Thymus (tissue), 11 donors: ENCODE data around the gene PCNT. TPM values are rescaled to one million over a fixed set of nuclear protein-coding genes. Genes with fewer than 3 reads are reported as not detected.
"Not testable (repeated sequence)": the region's sequence is repeated elsewhere in the genome, so short reads cannot be mapped to it uniquely, and the experiment has no call there.

Experiments
- DNase-seq, 9 donors: peaks; one replicate each; pipeline ENCODE4 v3.0.0-alpha.2; 2013; ENCODE audit warnings: low spot score in 9 of 9, low read depth in 6 of 9, missing footprints in 1 of 9
- H3K27ac ChIP-seq, 2 donors: one replicate each; pipeline ENCODE4 v1.5.1; 2013; ENCODE audit warnings: control low read depth in 1 of 2, low read depth in 1 of 2, low read length in 1 of 2, mild to moderate bottlenecking in 1 of 2, moderate library complexity in 1 of 2
- H3K27me3 ChIP-seq, 2 donors: one replicate each; pipeline ENCODE4 v1.5.1; 2013; ENCODE audit warnings: low read length in 1 of 2; ENCODE audit not compliant: control insufficient read depth in 2 of 2, insufficient read depth in 1 of 2
- H3K36me3 ChIP-seq, 2 donors: one replicate each; pipeline ENCODE4 v1.5.1; 2013; ENCODE audit warnings: low read length in 1 of 2, mild to moderate bottlenecking in 1 of 2, moderate library complexity in 1 of 2; ENCODE audit not compliant: control insufficient read depth in 2 of 2, insufficient read depth in 2 of 2
- H3K4me1 ChIP-seq, 2 donors: one replicate each; pipeline ENCODE4 v1.5.1; 2013; ENCODE audit warnings: low read length in 2 of 2; ENCODE audit not compliant: control insufficient read depth in 2 of 2, insufficient read depth in 2 of 2
- H3K4me3 ChIP-seq, 2 donors: one replicate each; pipeline ENCODE4 v1.5.1; 2013; ENCODE audit warnings: low read length in 2 of 2, control low read depth in 1 of 2, mild to moderate bottlenecking in 1 of 2
- H3K9me3 ChIP-seq, 2 donors: one replicate each; pipeline ENCODE4 v1.5.1; 2013; ENCODE audit warnings: low read length in 1 of 2, mild to moderate bottlenecking in 1 of 2; ENCODE audit not compliant: control insufficient read depth in 2 of 2, insufficient read depth in 1 of 2
- WGBS: extraction: QIAGEN DNeasy Blood & Tissue Kit; methylation state at CpG from one replicate; pipeline ENCODE4 v1.1.7; 2013; 5-methylcytosine and 5-hydroxymethylcytosine counted together
- polyA plus RNA-seq: library from polyadenylated mRNA; stranded (reverse); fragments of 200-250 nt; gene quantifications from one replicate; pipeline ENCODE4 v1.2.3, GENCODE V29; 2013
- total RNA-seq: library from RNA; stranded (reverse); fragments of 120-200 nt; gene quantifications from one replicate; pipeline ENCODE4 v1.2.4, GENCODE V29; 2013
- donor health status: healthy.

The PCNT gene
- total and polyA plus RNA-seq, 2 donors: 16.7 to 20.7 TPM

DNA sequence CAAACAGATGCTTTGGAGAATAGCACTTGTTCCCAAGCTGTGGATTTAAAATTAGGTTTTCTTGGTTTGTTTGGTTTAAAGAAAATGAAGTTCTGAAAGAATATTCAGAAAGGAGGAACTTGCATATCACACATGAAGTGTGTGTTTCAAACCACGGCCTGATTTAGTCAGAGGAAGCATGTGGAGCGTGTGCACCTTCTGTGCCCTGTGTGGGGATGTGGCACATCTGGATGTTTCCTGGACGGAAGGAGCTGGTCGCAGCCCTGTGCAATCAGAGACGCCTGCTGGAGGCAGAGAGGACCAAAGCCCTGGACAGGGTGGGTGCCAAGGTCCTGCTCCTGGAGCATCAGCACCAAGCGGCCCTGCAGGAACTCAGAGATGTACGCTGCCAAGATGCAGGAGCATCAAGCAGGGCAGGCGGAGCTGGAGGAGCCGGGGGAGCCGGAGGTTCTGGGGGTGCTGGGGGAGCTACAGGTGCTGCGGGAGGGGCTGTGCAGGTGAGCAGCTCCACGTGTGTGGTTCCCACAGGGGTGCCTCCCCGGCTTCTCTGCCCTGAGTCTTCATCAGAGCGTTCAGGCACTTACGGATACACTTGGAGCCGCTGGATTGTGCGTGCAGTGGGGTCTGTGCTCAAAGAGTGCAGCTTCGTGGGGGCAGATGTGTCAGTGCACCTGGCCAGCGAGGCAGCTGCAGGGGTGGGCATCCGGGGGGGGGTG lies 45.7 kb downstream of the PCNT start:
- Histone ChIP-seq H3K36me3 (peaks cover 40 to 59% of the 10 kb centered on the region in 2 donors), H3K4me3 (no peak overlapping the region), H3K4me1 (peaks cover 0 to 17% of the 10 kb centered on the region in 2 donors), H3K27me3 (no peaks in the 10 kb centered on the region), H3K27ac (no peak overlapping the region), H3K9me3 (no peaks in the 10 kb centered on the region)
- WGBS: 53% methylated on average over 20 of the region's 20 CpGs
- DNase-seq: peak in 1 of 9 donors; percentile 18

DNA sequence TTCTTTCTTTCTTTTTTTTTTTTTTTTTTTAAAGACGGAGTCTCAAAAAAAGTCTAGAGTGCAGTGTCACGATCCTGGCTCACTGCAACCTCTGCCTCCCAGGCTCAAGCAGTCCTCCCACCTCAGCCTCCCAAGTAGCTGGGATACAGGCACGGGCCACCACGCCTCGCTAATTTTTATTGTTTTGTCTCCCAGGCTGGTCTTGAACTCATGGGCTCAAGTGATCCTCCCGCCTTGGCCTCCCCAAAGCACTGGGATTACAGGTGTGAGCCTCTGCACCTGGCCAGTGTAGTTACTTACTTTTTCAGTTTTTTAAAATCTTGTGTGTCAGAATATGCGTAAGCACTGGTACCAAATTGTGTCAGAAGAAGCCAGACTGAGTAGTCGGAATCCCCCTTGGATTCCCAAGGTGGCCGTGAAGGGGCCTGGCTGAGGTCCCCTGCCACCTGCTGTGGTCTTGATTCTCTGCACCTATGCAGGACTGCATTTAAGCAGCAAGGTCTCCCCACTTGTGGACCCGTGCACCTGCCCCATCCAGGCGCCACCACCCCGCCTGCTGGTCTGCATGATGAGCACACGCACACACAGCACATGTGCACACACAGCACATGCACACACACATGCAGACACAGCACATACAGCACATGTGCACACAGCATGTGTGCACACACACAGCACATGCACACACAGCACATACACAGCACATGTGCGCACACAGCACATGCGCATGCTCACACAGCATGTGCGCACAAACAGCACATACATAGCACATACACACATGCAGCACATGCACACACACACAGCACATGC lies 47.5 kb downstream of the PCNT start:
- Histone ChIP-seq H3K4me1 (peaks cover 0 to 17% of the 10 kb centered on the region in 2 donors), H3K9me3 (no peaks in the 10 kb centered on the region), H3K27ac (no peak overlapping the region), H3K36me3 (peaks cover 29 to 56% of the 10 kb centered on the region in 2 donors), H3K27me3 (no peaks in the 10 kb centered on the region), H3K4me3 (no peak overlapping the region)
- 98% methylated on average over 16 of the region's 16 CpGs for WGBS
- no peak for DNase-seq

DNA sequence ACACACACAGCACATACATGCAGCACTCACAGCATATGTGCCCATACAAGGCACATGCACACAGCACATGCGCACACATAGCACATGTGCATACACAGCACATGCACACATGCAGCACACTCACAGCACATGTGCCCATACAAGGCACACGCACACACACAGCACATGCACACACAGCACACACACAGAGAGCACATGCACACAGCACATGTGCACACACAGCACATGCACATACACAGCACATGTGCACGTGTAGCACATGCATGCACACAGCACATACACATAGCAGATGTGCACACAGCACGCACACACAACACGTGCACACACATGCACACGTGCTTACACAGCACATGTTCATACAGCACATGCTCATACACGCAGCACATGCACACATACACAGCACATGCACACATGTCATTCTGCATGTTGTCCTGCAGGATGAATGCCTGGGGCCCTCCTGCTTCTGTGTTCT lies 48.1 kb downstream of the PCNT start:
- H3K9me3 ChIP-seq: no peaks in the 10 kb centered on the region
- peaks cover 0 to 17% of the 10 kb centered on the region in 2 donors for H3K4me1 ChIP-seq
- WGBS: 99% methylated on average over 7 of the region's 7 CpGs
- H3K36me3 ChIP-seq: peaks cover 23 to 52% of the 10 kb centered on the region in 2 donors
- H3K27ac ChIP-seq: no peak overlapping the region
- DNase-seq: no peak
- H3K4me3 ChIP-seq: no peak overlapping the region
- H3K27me3 ChIP-seq: no peaks in the 10 kb centered on the region

DNA sequence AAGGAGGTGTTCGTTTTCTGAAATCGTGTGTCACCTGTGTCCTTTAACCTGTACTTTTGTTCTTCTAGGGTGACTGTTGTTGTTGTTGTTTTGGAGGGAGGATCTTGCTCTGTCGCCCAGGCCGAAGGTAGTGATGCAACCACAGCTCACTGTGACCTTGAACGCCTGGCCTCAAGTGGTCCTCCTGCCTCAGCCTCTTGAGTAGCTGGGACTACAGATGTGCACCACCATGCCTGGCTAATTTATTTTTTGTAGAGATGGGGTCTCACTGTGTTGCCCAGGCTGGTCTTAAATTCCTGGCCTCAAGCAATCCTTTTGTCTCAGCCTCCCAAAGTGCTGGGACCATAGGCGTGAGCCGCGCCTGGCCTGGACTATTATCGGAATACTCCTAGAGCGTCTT lies 49.0 kb downstream of the PCNT start:
- not testable (repeated sequence) for DNase-seq
- H3K36me3 ChIP-seq: peaks cover 25 to 44% of the 10 kb centered on the region in 2 donors
- WGBS: 94% methylated on average over 10 of the region's 10 CpGs

DNA sequence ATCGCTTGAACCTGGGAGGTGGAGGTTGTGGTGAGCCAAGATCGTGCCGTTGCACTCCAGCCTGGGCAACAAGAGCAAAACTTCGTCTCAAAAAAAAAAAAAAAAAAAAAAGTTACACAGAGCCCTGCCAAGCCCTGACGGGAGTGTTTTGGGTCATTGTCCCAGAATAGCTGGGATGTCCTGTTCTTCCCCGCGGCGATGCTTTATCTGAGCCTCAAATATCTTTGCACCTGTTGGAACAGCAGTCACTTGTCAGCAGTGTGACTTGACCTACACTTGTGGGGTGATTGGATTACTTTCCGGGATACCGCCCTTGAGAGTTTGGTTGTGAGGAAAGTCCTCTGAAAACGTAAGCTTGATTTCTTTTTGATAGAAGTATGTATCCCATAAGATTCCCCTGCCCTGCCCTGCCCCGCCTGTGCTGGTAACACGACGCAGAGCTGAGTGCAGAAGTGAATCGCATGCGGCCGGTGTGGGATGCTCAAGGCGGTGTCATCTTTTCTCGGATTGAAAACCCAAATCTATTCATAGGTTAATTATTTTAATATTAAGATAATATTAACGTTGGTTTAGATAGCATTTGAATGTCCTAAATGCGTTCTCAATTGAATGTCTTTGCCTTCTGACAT lies 50.9 kb downstream of the PCNT start:
- H3K27me3 ChIP-seq: no peaks in the 10 kb centered on the region
- peaks cover 27 to 45% of the 10 kb centered on the region in 2 donors for H3K36me3 ChIP-seq
- H3K4me1 ChIP-seq: peaks cover 0 to 4% of the 10 kb centered on the region in 2 donors
- H3K27ac ChIP-seq: no peak overlapping the region
- H3K4me3 ChIP-seq: no peak overlapping the region
- H3K9me3 ChIP-seq: peaks cover 3 to 9% of the 10 kb centered on the region in 2 donors
- WGBS: 92% methylated on average over 21 of the region's 21 CpGs
- no peak for DNase-seq

More for the DNA sequence above, 49.0 kb downstream of the PCNT start:
- H3K27me3 ChIP-seq, H3K4me3 ChIP-seq, H3K27ac ChIP-seq, H3K9me3 ChIP-seq: not testable (repeated sequence)
- peaks cover 0 to 17% of the 10 kb centered on the region in 2 donors for H3K4me1 ChIP-seq

DNA sequence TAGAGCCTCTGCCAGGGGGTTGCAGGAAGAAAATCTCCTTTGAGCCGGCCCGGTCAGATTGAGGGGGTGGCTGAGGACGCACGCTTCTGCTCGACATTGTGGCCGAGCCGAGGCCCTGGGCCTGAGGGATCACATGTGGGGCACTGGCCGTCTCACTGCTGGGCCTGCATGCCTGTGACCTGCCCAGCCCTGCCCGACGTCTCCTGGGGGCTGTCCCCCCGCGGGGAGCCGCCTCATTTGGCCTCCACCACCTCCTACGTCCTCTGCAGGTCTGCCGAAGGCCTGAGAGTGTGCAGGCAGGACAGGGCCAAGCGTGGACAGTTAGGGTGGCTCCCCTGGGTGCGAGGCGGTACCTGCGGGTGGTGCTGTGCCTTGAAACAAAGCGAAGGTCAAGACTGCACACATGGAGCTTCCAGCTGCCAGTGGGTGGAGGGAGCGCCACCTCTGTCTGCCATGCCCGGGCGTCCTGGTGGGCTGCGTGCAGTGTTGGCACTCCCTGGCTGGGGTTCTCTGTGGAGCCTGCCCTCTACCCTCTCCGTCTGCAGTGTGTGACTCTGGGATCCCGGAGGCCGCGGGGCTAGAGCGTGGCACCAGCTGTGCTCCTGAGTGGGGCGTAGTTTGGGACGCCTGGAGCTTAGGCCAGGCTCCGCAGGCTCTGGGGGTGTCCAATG lies 51.7 kb downstream of the PCNT start:
- Histone ChIP-seq H3K4me1 (no peaks in the 10 kb centered on the region), H3K4me3 (no peak overlapping the region), H3K27ac (no peak overlapping the region), H3K27me3 (no peaks in the 10 kb centered on the region), H3K9me3 (peaks cover 3 to 9% of the 10 kb centered on the region in 2 donors), H3K36me3 (peaks cover 27 to 46% of the 10 kb centered on the region in 2 donors)
- DNase-seq: no peak
- 98% methylated on average over 32 of the region's 32 CpGs for WGBS

DNA sequence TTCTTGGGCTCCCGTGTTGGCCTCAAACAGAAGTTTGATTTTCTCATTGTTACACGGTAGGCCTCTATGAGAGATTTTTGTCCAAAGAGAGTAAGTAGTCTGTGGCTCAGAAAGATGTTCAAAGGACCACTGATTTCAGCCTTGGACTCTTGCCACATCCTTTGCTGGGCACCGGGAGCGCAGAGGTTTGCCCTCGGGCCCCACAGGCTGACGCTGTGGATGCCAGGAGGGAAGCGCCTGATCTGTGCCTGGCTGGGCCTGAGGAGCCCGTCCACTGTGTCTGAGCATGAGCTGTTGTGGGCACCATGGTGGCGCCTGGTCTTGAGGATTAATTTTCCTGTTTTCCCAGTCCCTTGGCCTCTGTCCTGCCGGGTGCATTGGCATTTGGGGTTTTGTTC lies 52.3 kb downstream of the PCNT start:
- no peaks in the 10 kb centered on the region for H3K27me3 ChIP-seq
- WGBS: 97% methylated on average over 10 of the region's 10 CpGs
- peaks cover 3 to 9% of the 10 kb centered on the region in 2 donors for H3K9me3 ChIP-seq
- no peak overlapping the region for H3K27ac ChIP-seq
- DNase-seq: no peak
- H3K4me3 ChIP-seq: no peak overlapping the region
- no peaks in the 10 kb centered on the region for H3K4me1 ChIP-seq
- H3K36me3 ChIP-seq: peaks cover 27 to 46% of the 10 kb centered on the region in 2 donors

DNA sequence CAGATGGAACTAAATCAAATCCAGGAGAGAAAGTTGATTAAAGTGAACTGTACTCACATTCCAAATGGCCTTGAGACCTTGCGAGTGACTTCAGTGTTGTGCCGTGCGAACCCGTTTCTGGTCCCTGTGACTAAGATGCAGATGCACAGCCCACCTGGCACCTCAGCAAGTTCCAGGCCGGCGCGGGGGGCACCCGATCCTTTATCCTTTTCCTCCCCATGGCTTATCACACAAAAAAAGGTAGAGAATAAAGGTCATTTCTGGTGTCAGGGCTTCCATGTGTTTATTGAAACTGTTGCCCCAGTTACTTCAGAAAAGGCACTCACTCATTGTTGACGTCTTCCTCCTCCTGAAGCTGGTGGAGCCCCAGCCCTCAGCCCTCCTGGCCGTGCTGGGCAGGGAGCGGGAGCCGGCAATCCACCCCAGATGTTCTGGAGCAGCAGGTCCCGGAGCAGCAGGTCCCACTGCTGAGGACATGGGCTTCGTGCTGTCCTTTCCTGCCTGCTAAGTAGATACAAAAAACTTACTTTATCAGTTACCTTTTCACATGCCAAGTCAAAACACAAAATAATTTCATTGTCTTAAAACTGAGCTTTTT lies 53.0 kb downstream of the PCNT start:
- DNase-seq: no peak
- WGBS: 97% methylated on average over 14 of the region's 14 CpGs
- H3K27ac ChIP-seq: no peak overlapping the region
- peaks cover 28 to 47% of the 10 kb centered on the region in 2 donors for H3K36me3 ChIP-seq
- H3K4me1 ChIP-seq: no peaks in the 10 kb centered on the region
- no peaks in the 10 kb centered on the region for H3K27me3 ChIP-seq
- H3K9me3 ChIP-seq: peaks cover 3 to 13% of the 10 kb centered on the region in 2 donors
- H3K4me3 ChIP-seq: no peak overlapping the region
